ENCODE data around the gene PIK3R5. TPM values are rescaled to one million over a fixed set of nuclear protein-coding genes. Genes with fewer than 3 reads are reported as not detected.

Gene PIK3R5
- polyA plus RNA-seq, 1 donor from 2014 or later = not detected

- H4K20me1 ChIP-seq (ENCODE audit: insufficient read depth) = no peaks in the 10 kb centered on the region
- no peaks in the 10 kb centered on the region for H3K27me3 ChIP-seq (ENCODE audit: insufficient read depth, low read depth, low read length)
- no peaks in the 10 kb centered on the region for H3K79me2 ChIP-seq (replicated peaks; ENCODE audit: insufficient read depth, low read length)
- no peaks in the 10 kb centered on the region for H3K36me3 ChIP-seq (ENCODE audit: insufficient read depth, low read length)
- no peak overlapping the region for H2AFZ ChIP-seq (ENCODE audit: low read depth, low read length)
- H3F3A ChIP-seq (ENCODE audit: insufficient read depth, low read length, poor library complexity, severe bottlenecking) = no peaks in the 10 kb centered on the region
- no peak overlapping the region for H3K4me3 ChIP-seq (ENCODE audit: low read length)
- H3K9me3 ChIP-seq (ENCODE audit: low read length) = no peaks in the 10 kb centered on the region
- no peak overlapping the region for H3K4me2 ChIP-seq (ENCODE audit: low read length)
- H3K27ac ChIP-seq (ENCODE audit: low read length) = no peak overlapping the region
- TF ChIP-seq EP300 (conservative IDR thresholded peaks at IDR 0.05; ENCODE audit: poor library complexity, severe bottlenecking) (no peak), SMC3 (conservative IDR thresholded peaks at IDR 0.05; ENCODE audit: poor library complexity) (no peak), POLR2AphosphoS5 (IDR thresholded peaks at IDR 0.05) (no peak), MXI1 (conservative IDR thresholded peaks at IDR 0.05; ENCODE audit: poor library complexity, severe bottlenecking) (no peak), RAD21 (conservative IDR thresholded peaks at IDR 0.05) (no peak)
- TF ChIP-seq, protein P1, sequence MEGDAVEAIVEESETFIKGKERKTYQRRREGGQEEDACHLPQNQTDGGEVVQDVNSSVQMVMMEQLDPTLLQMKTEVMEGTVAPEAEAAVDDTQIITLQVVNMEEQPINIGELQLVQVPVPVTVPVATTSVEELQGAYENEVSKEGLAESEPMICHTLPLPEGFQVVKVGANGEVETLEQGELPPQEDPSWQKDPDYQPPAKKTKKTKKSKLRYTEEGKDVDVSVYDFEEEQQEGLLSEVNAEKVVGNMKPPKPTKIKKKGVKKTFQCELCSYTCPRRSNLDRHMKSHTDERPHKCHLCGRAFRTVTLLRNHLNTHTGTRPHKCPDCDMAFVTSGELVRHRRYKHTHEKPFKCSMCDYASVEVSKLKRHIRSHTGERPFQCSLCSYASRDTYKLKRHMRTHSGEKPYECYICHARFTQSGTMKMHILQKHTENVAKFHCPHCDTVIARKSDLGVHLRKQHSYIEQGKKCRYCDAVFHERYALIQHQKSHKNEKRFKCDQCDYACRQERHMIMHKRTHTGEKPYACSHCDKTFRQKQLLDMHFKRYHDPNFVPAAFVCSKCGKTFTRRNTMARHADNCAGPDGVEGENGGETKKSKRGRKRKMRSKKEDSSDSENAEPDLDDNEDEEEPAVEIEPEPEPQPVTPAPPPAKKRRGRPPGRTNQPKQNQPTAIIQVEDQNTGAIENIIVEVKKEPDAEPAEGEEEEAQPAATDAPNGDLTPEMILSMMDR (IDR thresholded peaks at IDR 0.05; ENCODE audit: poor library complexity, severe bottlenecking) = no peak
- TF ChIP-seq, protein P2, sequence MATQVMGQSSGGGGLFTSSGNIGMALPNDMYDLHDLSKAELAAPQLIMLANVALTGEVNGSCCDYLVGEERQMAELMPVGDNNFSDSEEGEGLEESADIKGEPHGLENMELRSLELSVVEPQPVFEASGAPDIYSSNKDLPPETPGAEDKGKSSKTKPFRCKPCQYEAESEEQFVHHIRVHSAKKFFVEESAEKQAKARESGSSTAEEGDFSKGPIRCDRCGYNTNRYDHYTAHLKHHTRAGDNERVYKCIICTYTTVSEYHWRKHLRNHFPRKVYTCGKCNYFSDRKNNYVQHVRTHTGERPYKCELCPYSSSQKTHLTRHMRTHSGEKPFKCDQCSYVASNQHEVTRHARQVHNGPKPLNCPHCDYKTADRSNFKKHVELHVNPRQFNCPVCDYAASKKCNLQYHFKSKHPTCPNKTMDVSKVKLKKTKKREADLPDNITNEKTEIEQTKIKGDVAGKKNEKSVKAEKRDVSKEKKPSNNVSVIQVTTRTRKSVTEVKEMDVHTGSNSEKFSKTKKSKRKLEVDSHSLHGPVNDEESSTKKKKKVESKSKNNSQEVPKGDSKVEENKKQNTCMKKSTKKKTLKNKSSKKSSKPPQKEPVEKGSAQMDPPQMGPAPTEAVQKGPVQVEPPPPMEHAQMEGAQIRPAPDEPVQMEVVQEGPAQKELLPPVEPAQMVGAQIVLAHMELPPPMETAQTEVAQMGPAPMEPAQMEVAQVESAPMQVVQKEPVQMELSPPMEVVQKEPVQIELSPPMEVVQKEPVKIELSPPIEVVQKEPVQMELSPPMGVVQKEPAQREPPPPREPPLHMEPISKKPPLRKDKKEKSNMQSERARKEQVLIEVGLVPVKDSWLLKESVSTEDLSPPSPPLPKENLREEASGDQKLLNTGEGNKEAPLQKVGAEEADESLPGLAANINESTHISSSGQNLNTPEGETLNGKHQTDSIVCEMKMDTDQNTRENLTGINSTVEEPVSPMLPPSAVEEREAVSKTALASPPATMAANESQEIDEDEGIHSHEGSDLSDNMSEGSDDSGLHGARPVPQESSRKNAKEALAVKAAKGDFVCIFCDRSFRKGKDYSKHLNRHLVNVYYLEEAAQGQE (IDR thresholded peaks at IDR 0.05; ENCODE audit: borderline replicate concordance) = no peak
- no peak overlapping the region for H3K9ac ChIP-seq (ENCODE audit: low read length)
- H3K9me2 ChIP-seq (ENCODE audit: insufficient read depth, low read length) = no peaks in the 10 kb centered on the region
Observed at GRCh38 chr17:8831234-8831849, 134.2 kb downstream of the PIK3R5 start.

DNA sequence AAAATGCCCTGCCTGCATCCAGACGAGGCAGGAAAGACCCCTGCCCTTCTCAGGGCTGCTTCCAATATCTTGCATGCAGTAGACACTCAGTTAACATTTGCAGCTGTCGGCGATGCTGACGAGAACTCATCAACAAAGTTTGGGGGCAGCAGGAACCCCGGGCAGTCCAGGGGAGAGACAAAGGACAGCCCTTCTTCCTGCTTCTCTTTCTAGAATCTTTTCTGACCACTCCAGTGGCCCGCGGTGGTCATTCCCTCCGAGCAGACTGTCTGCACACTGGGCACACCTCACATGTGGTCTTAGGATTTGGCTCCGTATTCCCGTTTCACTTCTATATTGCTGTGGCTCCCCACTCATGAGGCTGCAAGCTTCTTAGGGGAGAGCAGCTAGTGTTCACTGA is 135.4 kb downstream of the PIK3R5 start:
- H3K36me3 ChIP-seq (ENCODE audit: insufficient read depth, low read length) = no peaks in the 10 kb centered on the region
- no peaks in the 10 kb centered on the region for H3K27me3 ChIP-seq (ENCODE audit: insufficient read depth, low read depth, low read length)
- no peaks in the 10 kb centered on the region for H3K9me3 ChIP-seq (ENCODE audit: low read length)
- H3F3A ChIP-seq (ENCODE audit: insufficient read depth, low read length, poor library complexity, severe bottlenecking) = no peaks in the 10 kb centered on the region
- H3K9me2 ChIP-seq (ENCODE audit: insufficient read depth, low read length) = no peaks in the 10 kb centered on the region
- no peak overlapping the region for H3K27ac ChIP-seq (ENCODE audit: low read length)
- no peak overlapping the region for H3K4me2 ChIP-seq (ENCODE audit: low read length)
- H4K20me1 ChIP-seq (ENCODE audit: insufficient read depth) = no peaks in the 10 kb centered on the region
- H3K4me3 ChIP-seq (ENCODE audit: low read length) = no peak overlapping the region
- no peaks in the 10 kb centered on the region for H3K79me2 ChIP-seq (replicated peaks; ENCODE audit: insufficient read depth, low read length)
- H3K9ac ChIP-seq (ENCODE audit: low read length) = no peak overlapping the region
- TF ChIP-seq SMC3 (conservative IDR thresholded peaks at IDR 0.05; ENCODE audit: poor library complexity) = no peak
- TF ChIP-seq EZH2 (IDR thresholded peaks at IDR 0.05; ENCODE audit: borderline replicate concordance, insufficient read depth, low read length, poor library complexity, severe bottlenecking) = no peak
- TF ChIP-seq, protein P2 (IDR thresholded peaks at IDR 0.05; ENCODE audit: borderline replicate concordance) = no peak
- TF ChIP-seq RAD21 (conservative IDR thresholded peaks at IDR 0.05) = no peak
- TF ChIP-seq POLR2AphosphoS5 (IDR thresholded peaks at IDR 0.05) = no peak
- TF ChIP-seq TAF1 (IDR thresholded peaks at IDR 0.05; ENCODE audit: low read depth) = no peak
- TF ChIP-seq, protein P1 (IDR thresholded peaks at IDR 0.05; ENCODE audit: poor library complexity, severe bottlenecking) = no peak
- TF ChIP-seq EP300 (conservative IDR thresholded peaks at IDR 0.05; ENCODE audit: poor library complexity, severe bottlenecking) = no peak
- no peak for TF ChIP-seq MXI1 (conservative IDR thresholded peaks at IDR 0.05; ENCODE audit: poor library complexity, severe bottlenecking)
- no peak overlapping the region for H2AFZ ChIP-seq (ENCODE audit: low read depth, low read length)

Data from neural cell (in vitro differentiated cells).